Astrocyte (in vitro differentiated cells and primary cell): Measurements from ENCODE around the gene IFT22.

Source experiments
- CTCF ChIP-seq: IDR thresholded peaks from 2 replicates; pipeline ENCODE4 v1.5.1; 2011; ENCODE audit warnings: low read depth, mild to moderate bottlenecking, inconsistent platforms, low read length, moderate library complexity; ENCODE audit not compliant: insufficient read depth
- EZH2 ChIP-seq: IDR thresholded peaks from 2 replicates; pipeline ENCODE4 v1.6.1; 2012; ENCODE audit warnings: mild to moderate bottlenecking, low read length, inconsistent platforms; ENCODE audit not compliant: insufficient read depth

GRCh38 chr7:101333912-101334311 is 12.3 kb upstream of the IFT22 start:
- no peak for TF ChIP-seq CTCF
- TF ChIP-seq EZH2, result no peak
